ENCODE results near the gene MEAF6.

MEAF6 gene

GRCh38 chr1:37558411-37558810 is 43.8 kb upstream of the MEAF6 start:
- TF ChIP-seq CTCF (IDR thresholded peaks at IDR 0.05; ENCODE audit: low read depth, low read length, missing control alignments) = no peak
- no peak overlapping the region for H3K4me3 ChIP-seq (replicated peaks; ENCODE audit: low read depth, low read length)
- DNase-seq (ENCODE audit: extremely low read depth, low read depth) = no peak

- TF ChIP-seq CTCF (IDR thresholded peaks at IDR 0.05; ENCODE audit: low read depth, low read length, missing control alignments) = no peak
- H3K4me3 ChIP-seq (replicated peaks; ENCODE audit: low read depth, low read length) = peak overlapping the region; percentile 45
- no peak for DNase-seq (ENCODE audit: extremely low read depth, low read depth)
Measured at GRCh38 chr1:37557402-37557801, 42.8 kb upstream of the MEAF6 start.

GRCh38 chr1:37556712-37557196 is 42.2 kb upstream of the MEAF6 start, which contains the start of gene DNALI1:
TSS of gene DNALI1 (plus strand) at chr1:37556940. CDS start at chr1:37556995, 55 bp downstream.
- no peak for DNase-seq (ENCODE audit: extremely low read depth, low read depth)
- H3K4me3 ChIP-seq (replicated peaks; ENCODE audit: low read depth, low read length) = peak within 1 kb of the TSS; percentile 45
- no peak for TF ChIP-seq CTCF (IDR thresholded peaks at IDR 0.05; ENCODE audit: low read depth, low read length, missing control alignments)

GRCh38 chr1:37553927-37554808 is 39.6 kb upstream of the MEAF6 start, which contains the start of gene SNIP1:
TSS of gene SNIP1 (minus strand) at chr1:37554293. CDS start at chr1:37554229, 64 bp downstream.
- DNase-seq (ENCODE audit: extremely low read depth, low read depth) = peak; percentile 79
- H3K4me3 ChIP-seq (replicated peaks; ENCODE audit: low read depth, low read length) = peak within 1 kb of the TSS; percentile 91
- no peak for TF ChIP-seq CTCF (IDR thresholded peaks at IDR 0.05; ENCODE audit: low read depth, low read length, missing control alignments)

GRCh38 chr1:37553598-37553926 is 39.0 kb upstream of the MEAF6 start:
- peak overlapping the region; percentile 91 for H3K4me3 ChIP-seq (replicated peaks; ENCODE audit: low read depth, low read length)
- no peak for DNase-seq (ENCODE audit: extremely low read depth, low read depth)
- no peak for TF ChIP-seq CTCF (IDR thresholded peaks at IDR 0.05; ENCODE audit: low read depth, low read length, missing control alignments)

GRCh38 chr1:37549341-37549740 is 34.8 kb upstream of the MEAF6 start:
- no peak for TF ChIP-seq CTCF (IDR thresholded peaks at IDR 0.05; ENCODE audit: low read depth, low read length, missing control alignments)
- peak; percentile 6 for DNase-seq (ENCODE audit: extremely low read depth, low read depth)

More at GRCh38 chr1:37549341-37549740, 34.8 kb upstream of the MEAF6 start:
- H3K4me3 ChIP-seq (replicated peaks; ENCODE audit: low read depth, low read length) = no peak overlapping the region
